GM19463 (cell line): ENCODE data around the gene CA4.
"Not testable (repeated sequence)": the region's sequence is repeated elsewhere in the genome, so short reads cannot be mapped to it uniquely, and the experiment has no call there.

Experiments used
- ATAC-seq: cut with Tn5 transposase; IDR thresholded peaks from one replicate; pipeline ENCODE4 v1.9.1; 2021; ENCODE audit warnings: mild to moderate bottlenecking, moderate library complexity; ENCODE audit not compliant: unreplicated experiment

CA4 gene

GRCh38 chr17:60149691-60150582 lies at the start of gene CA4:
TSS of gene CA4 (plus strand) at chr17:60149973. CDS start at chr17:60150035, 62 bp downstream.
- no peak for ATAC-seq

GRCh38 chr17:60100577-60100976 lies 49.2 kb upstream of the CA4 start:
- ATAC-seq, result not testable (repeated sequence)

- not testable (repeated sequence) for ATAC-seq
Observed at GRCh38 chr17:60102015-60102631, 47.6 kb upstream of the CA4 start.

- ATAC-seq, result no peak
Observed at GRCh38 chr17:60102632-60103096, 47.1 kb upstream of the CA4 start.

GRCh38 chr17:60103957-60104356 lies 45.8 kb upstream of the CA4 start:
- no peak for ATAC-seq

- no peak for ATAC-seq
Observed at GRCh38 chr17:60106340-60107059, 43.3 kb upstream of the CA4 start.

- no peak for ATAC-seq
Observed at GRCh38 chr17:60107526-60108257, 42.1 kb upstream of the CA4 start.

- ATAC-seq, result not testable (repeated sequence)
Observed at GRCh38 chr17:60108309-60108708, 41.5 kb upstream of the CA4 start.

GRCh38 chr17:60108712-60109111 lies 41.1 kb upstream of the CA4 start:
- ATAC-seq, result no peak

GRCh38 chr17:60109161-60109560 lies 40.6 kb upstream of the CA4 start:
- ATAC-seq, result no peak

- no peak for ATAC-seq
Observed at GRCh38 chr17:60110586-60110985, 39.2 kb upstream of the CA4 start.

GRCh38 chr17:60111661-60112060 lies 38.1 kb upstream of the CA4 start:
- not testable (repeated sequence) for ATAC-seq

GRCh38 chr17:60115364-60115763 lies 34.4 kb upstream of the CA4 start:
- not testable (repeated sequence) for ATAC-seq

- not testable (repeated sequence) for ATAC-seq
Observed at GRCh38 chr17:60116196-60116595, 33.6 kb upstream of the CA4 start.

- ATAC-seq, result not testable (repeated sequence)
Observed at GRCh38 chr17:60119162-60119561, 30.6 kb upstream of the CA4 start.

GRCh38 chr17:60119807-60120748 lies 29.7 kb upstream of the CA4 start:
- not testable (repeated sequence) for ATAC-seq

- no peak for ATAC-seq
Observed at GRCh38 chr17:60127068-60128064, 22.4 kb upstream of the CA4 start.

- no peak for ATAC-seq
Observed at GRCh38 chr17:60128171-60128859, 21.5 kb upstream of the CA4 start.
